ENCODE data around the gene ADAMTSL5.
"Not testable (repeated sequence)": the region's sequence is repeated elsewhere in the genome, so short reads cannot be mapped to it uniquely, and the experiment has no call there.

The ADAMTSL5 gene

GRCh38 chr19:1512671-1513498, at the start of gene ADAMTSL5:
Gene ADAMTSL5 (minus strand): TSS chr19:1513019. CDS start chr19:1510943, 2,076 bp downstream.
- no peak for DNase-seq

GRCh38 chr19:1561236-1561842, 48.5 kb upstream of the ADAMTSL5 start:
- DNase-seq: no peak

- no peak for DNase-seq
These were observed 47.6 kb upstream of the ADAMTSL5 start for GRCh38 chr19:1560286-1560882.

- no peak for DNase-seq
These were observed 45.7 kb upstream of the ADAMTSL5 start for GRCh38 chr19:1558552-1558951.

GRCh38 chr19:1556390-1557070, 43.7 kb upstream of the ADAMTSL5 start:
- DNase-seq: no peak

GRCh38 chr19:1555487-1556389, 42.9 kb upstream of the ADAMTSL5 start:
- DNase-seq: no peak

GRCh38 chr19:1554968-1555367, 42.1 kb upstream of the ADAMTSL5 start:
- no peak for DNase-seq

- DNase-seq: no peak
These were observed 40.6 kb upstream of the ADAMTSL5 start for GRCh38 chr19:1553415-1553814.

- DNase-seq: no peak
These were observed 38.5 kb upstream of the ADAMTSL5 start for GRCh38 chr19:1551068-1552040.

GRCh38 chr19:1549332-1549945, 36.6 kb upstream of the ADAMTSL5 start:
- DNase-seq: no peak

- DNase-seq: no peak
These were observed 27.6 kb upstream of the ADAMTSL5 start for GRCh38 chr19:1540365-1540925.

- DNase-seq: not testable (repeated sequence)
These were observed 26.9 kb upstream of the ADAMTSL5 start for GRCh38 chr19:1539749-1540148.

- no peak for DNase-seq
These were observed 26.2 kb upstream of the ADAMTSL5 start for GRCh38 chr19:1538978-1539377.

- DNase-seq: not testable (repeated sequence)
These were observed 22.9 kb upstream of the ADAMTSL5 start for GRCh38 chr19:1535699-1536098.

- DNase-seq: no peak
These were observed 22.2 kb upstream of the ADAMTSL5 start for GRCh38 chr19:1534972-1535371.

GRCh38 chr19:1533510-1534150, 20.8 kb upstream of the ADAMTSL5 start:
- no peak for DNase-seq

- DNase-seq: no peak
These were observed 19.2 kb upstream of the ADAMTSL5 start for GRCh38 chr19:1532003-1532402.

- DNase-seq: no peak
These were observed 18.8 kb upstream of the ADAMTSL5 start for GRCh38 chr19:1531587-1531986.

- DNase-seq: not testable (repeated sequence)
These were observed 18.0 kb upstream of the ADAMTSL5 start for GRCh38 chr19:1530856-1531255.

GRCh38 chr19:1529430-1529816, 16.6 kb upstream of the ADAMTSL5 start:
- no peak for DNase-seq
